ENCODE results near the gene ARFIP2.

DNA sequence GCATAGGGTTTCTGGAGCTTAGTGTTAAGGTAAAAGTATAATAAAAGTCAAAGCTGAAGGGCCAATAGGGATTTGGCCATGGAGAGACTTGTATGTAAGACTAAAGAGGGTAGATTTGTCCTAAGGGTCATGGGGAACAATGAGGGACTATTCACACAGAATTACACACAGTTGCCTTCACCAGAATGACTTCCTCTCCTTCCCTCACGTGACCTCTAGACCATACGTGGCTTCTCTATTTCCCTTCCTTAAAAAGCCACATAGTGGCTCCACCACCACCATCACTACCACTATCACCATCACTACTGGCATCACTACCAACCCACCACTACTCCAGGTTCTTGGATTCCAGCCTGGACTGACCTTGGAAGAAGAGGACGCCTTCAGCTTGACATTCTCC is 43.1 kb downstream of the ARFIP2 start:
- TF ChIP-seq, protein P1, sequence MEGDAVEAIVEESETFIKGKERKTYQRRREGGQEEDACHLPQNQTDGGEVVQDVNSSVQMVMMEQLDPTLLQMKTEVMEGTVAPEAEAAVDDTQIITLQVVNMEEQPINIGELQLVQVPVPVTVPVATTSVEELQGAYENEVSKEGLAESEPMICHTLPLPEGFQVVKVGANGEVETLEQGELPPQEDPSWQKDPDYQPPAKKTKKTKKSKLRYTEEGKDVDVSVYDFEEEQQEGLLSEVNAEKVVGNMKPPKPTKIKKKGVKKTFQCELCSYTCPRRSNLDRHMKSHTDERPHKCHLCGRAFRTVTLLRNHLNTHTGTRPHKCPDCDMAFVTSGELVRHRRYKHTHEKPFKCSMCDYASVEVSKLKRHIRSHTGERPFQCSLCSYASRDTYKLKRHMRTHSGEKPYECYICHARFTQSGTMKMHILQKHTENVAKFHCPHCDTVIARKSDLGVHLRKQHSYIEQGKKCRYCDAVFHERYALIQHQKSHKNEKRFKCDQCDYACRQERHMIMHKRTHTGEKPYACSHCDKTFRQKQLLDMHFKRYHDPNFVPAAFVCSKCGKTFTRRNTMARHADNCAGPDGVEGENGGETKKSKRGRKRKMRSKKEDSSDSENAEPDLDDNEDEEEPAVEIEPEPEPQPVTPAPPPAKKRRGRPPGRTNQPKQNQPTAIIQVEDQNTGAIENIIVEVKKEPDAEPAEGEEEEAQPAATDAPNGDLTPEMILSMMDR (IDR thresholded peaks at IDR 0.05), result no peak
- TF ChIP-seq POLR2A (IDR thresholded peaks at IDR 0.05), result no peak

All from breast epithelium (tissue), 3 donors.